GM12865 (cell line): Measurements from ENCODE around the gene METTL1.

Experiments
- DNase-seq: peaks from one replicate; pipeline ENCODE4 v3.0.0; 2010; ENCODE audit warnings: low read depth
- H3K4me3 ChIP-seq: 2 replicates; pipeline ENCODE4 v1.5.1; 2011; ENCODE audit warnings: mild to moderate bottlenecking, low read depth, low read length, control low read depth
- CTCF ChIP-seq: IDR thresholded peaks from 2 replicates; pipeline ENCODE4 v1.5.1; 2011; ENCODE audit warnings: low read length, control low read depth, low read depth, inconsistent platforms; ENCODE audit not compliant: insufficient read depth; ENCODE audit errors: missing control alignments

METTL1 gene

GRCh38 chr12:57744777-57745484, 27.0 kb downstream of the METTL1 start, which contains the start of gene TSPAN31:
Gene TSPAN31 (plus strand): TSS chr12:57745039. CDS start chr12:57745155, 116 bp downstream.
- DNase-seq: peak; percentile 98
- TF ChIP-seq CTCF: no peak
- peak within 1 kb of the TSS; percentile 77 for H3K4me3 ChIP-seq

DNA sequence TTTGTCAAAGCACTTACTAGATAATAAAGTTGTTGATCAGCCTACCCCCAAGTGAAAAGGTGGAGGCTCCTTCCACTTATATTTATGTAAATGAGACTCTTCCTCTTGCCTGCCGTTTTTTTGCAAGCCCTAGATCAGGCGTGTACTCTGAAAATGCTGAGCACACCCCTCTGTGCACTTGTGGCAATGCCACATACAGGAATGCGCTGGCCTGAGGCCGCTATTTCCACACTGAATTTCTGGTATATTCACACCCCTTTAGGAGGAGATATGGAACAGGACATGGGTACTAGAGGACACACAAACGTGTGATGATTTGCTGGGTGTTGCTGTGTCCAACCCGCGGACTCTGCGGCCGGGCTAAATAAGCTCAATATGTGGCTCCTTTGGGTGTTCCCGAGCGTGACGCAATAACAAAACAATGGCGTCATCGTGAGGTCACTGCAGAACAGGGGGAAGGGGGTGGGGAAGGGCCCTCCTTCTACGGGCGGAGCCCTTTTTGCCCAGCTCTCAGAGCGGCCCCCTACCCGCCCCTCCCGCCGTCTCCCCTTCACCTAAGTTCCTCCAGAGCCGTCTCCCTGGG, 27.6 kb downstream of the METTL1 start:
- no peak for TF ChIP-seq CTCF
- H3K4me3 ChIP-seq: peak overlapping the region; percentile 77
- peak; percentile 75 for DNase-seq

DNA sequence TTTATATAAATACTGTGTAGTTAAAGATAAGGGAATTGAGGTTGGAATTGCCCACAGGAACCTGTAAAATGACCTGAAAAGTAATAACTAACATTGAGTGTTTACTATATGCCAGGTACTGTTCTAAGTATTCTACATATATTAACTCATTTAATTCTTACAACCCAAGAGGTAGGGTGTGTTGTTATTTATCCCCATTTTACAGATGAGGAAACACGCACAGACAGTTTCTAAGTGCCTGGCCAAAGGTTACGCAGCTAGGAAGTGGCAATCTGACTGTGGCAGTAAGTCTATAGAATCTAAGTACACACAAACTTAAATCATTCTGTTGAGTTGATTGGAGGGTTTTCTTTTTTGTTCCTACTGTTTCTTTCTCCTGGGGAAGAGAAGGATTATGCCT, 28.1 kb downstream of the METTL1 start:
- DNase-seq: no peak
- peak overlapping the region; percentile 77; the same call in 1 of the 2 replicates for H3K4me3 ChIP-seq
- TF ChIP-seq CTCF: no peak

DNA sequence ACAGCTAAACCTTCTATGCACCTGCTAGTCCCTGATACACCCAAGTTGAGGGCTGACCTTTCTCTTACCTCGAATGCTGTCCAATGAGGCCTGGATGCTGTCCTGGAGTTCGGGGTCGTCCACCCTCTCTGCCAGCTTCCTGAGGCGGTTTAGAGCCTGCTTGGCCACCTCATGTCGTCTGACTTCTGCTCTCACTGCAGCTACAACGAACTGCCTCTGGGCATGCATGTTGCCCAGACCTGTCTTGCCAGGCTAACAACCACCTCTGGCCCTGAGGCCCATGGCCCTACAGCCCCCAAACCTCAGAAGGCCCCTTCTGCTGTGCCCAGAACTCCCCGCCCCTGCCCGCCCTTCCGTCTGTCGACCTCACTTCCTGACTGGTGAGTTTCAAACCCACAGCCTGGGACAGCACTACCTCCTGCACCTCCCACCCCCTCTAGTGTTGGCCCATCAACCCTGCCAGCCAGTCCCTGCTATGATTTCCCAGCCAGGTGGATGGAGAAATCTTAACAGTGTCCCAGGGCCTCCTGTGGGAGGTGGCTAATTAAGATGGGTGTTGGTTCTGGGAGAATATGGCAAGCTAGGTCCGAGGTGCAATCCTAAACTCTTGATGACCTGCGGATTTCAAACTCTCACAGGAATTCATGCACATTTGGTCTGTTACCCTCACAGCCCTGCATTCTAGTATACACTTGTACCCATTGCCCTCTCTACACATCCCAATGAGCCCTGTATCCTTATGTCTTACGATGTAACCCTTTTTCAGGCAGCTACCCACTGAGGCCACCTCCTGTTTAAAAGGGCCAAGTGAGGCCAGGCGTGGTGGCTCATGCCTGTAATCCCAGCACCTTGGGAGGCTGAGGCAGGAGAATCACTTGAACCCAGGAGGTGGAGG, 29.8 kb downstream of the METTL1 start:
- DNase-seq: peak; percentile 87
- H3K4me3 ChIP-seq: peak overlapping the region; percentile 84
- peak; percentile 67 for TF ChIP-seq CTCF

DNA sequence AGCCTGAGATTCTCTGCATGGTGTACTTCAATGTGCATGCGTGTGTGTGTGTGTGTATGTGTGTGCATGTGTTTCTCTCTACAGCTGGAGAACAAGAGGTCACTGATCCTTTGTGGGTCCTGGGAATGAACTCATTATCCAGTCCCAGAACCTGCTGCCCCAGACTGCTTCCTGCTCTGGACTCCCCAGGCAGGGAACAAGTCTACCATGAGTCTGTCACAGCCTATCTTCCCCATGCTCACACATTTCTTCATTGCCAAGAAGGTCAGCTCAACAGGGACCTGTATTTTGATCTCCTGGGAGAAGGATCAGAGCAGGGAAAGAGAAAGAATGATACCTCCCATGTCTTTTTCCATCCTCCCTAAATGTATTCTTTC, 30.5 kb downstream of the METTL1 start:
- DNase-seq: no peak
- no peak for TF ChIP-seq CTCF
- peak overlapping the region; percentile 84 for H3K4me3 ChIP-seq

GRCh38 chr12:57740656-57741412, 31.1 kb downstream of the METTL1 start:
- TF ChIP-seq CTCF: no peak
- DNase-seq: peak; percentile 85

More at GRCh38 chr12:57740656-57741412, 31.1 kb downstream of the METTL1 start:
- H3K4me3 ChIP-seq: peak overlapping the region; percentile 84
